NCI-H1417 treated with DMSO at 0.1 percent for 48 hours (cell line): Measurements from ENCODE around the gene UBE2D2.

Source experiments
- DNase-seq: peaks from one replicate; lab custom pipeline; 2025; lab: John Stamatoyannopoulos, UW

UBE2D2 gene

DNA sequence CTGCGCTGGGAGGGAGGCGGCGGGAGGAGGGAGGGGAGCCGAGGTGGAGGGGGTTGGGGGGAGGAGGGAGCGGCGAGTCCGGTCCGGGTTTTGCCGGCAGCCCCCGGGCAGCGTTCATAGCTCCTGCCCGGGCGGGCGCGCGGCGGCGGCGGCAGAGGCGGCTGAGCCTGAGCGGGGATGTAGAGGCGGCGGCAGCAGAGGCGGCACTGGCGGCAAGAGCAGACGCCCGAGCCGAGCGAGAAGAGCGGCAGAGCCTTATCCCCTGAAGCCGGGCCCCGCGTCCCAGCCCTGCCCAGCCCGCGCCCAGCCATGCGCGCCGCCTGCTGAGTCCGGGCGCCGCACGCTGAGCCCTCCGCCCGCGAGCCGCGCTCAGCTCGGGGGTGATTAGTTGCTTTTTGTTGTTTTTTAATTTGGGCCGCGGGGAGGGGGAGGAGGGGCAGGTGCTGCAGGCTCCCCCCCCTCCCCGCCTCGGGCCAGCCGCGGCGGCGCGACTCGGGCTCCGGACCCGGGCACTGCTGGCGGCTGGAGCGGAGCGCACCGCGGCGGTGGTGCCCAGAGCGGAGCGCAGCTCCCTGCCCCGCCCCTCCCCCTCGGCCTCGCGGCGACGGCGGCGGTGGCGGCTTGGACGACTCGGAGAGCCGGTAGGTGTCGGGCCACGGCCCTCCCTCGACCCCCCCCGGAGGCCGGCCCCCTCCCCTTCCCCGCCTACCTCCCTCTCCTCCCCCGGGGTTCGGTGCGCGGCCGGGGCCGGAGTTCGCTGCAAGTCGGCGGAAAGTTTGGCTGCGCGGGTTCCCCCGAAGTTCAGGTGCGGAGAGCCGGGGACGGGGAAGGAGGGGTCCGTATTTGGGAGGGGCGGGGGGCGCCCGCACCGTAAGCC lies 87.3 kb downstream of the UBE2D2 start, which contains the start of gene CXXC5:
Gene CXXC5 (plus strand): TSS at position 145 of the 877 bp plus-strand sequence. CDS start 32,175 bp downstream, outside the sequence.
- no peak for DNase-seq

DNA sequence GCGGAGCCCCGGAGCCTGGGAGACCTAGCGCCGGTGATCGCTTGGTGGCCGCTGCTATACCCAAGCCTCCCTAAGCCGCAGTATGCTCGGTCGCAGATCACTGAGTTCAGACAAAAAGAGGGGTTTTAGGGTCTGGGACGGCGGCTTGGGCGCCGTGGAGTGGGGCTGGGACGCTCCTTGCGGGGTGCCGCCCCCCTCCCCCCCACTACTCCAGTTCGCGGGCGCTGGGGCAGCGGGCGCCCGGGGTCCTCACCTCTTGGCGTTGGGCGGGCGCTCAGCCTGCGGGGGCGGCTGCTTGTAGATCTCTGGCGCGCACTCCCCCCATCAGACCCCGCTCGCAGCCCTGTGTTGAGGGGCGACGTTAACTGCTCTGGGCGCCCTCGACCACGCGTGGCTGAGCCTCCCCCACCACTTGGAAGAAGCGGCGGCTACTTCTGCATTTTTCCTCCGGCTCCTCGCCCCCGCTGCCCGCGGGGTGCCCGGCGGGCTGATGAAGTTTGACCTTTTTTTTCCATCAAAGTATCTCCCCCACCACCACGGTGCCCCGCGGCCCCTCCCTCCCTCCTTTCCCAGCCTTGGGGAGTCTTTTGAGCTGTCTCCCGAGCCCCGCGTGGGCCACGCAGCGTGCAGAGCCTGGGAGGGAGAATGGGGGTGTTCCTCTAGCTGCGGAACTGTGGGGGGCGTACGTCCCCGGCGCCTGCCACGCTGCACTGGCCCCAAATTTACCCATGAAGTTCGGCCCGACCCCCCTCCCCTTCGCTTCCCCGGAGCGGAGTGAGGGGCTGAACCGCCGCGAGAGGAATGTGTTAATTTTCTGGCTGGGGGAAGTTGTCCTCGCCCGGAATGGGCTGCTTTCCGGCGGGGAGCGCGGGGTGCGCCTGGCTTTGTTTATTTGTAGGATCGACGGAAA lies 88.2 kb downstream of the UBE2D2 start:
- DNase-seq, result no peak

DNA sequence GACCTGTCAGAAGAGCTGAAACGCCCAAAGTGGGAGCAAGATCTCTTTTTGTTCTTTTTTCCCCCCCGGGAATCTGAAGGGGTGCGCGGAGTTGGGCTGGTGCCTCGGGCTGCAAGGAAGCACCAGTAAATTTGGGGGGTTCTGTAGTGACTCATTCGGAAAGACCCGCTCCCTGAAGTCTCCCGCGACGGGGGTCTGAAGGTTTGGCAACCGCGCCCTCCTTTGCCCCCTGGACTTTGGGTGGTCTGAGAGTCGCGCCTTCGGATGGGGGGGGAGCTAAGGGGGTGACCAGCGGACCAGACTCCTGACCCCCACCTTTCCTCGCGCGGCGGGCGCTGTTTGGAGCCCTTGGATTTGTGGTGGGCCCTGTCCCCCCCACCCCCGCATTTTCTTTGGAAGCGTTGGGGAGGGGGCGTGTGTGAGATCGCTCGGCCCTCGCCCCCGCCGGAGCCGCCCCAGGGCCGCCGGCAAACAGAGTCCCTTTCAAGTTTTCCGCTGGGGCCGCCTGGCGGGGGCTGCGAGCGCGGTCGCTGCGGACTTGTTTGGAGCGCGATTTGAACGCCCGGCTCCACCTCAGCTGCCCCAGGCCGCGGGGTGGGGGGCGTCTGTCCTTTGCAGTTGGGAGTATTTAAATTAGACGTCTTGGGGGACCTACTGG lies 89.0 kb downstream of the UBE2D2 start:
- DNase-seq, result no peak

DNA sequence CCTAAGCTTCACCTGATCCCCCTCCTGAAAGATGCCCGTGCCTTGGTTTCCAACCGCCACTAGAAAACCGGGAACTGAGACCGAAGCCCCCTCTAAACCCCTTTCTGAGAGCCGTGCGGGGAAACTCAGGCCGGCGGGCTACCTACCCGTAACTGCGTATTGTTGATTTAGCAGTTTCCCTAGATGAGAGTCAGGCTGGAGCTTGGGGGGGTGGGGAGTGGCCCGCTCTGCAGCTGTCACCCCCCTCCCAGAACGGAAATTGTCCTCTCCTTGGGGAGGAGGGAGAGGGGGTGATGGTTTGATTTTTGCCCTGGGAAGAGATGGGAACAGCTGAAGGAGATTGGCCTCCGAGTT lies 89.5 kb downstream of the UBE2D2 start:
- DNase-seq, result no peak

DNA sequence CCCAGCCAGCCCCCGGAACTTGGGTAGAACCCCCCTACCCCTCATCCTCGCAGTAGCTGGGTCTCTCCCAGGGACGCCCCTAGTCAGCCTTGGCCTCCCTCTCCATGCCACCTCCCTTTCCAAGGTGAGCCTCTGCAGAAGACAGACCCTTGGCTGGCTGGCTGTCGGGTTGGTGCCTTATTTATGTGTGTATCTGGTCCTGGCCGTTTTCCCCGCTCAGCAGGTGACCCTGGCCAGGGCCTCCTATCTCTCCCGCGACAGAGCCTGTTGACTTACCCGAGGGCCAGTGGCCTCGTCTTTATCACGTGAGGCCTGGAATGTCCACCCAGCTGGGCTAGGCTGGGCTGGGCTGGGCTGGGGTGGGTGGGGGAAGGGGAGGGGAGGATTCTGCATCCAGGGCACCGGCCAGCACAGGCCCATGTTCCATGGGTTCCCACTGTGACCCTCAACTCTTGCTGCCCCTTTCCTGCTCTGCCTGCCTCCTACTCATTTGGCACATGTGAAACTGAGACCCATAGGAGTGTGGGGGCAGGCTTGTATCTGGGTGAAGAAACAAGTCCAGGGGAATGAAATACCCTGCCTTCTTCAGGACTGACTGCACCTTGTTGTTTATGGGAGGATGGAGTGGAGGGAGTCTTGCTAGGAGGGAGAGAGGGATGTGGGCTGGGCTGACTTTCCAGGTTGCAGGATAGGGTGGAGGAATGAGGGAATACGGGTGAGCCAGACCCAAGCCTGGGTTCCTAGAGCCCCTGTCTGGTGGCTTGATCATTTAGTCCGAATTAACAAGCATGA lies 90.1 kb downstream of the UBE2D2 start:
- DNase-seq, result no peak

DNA sequence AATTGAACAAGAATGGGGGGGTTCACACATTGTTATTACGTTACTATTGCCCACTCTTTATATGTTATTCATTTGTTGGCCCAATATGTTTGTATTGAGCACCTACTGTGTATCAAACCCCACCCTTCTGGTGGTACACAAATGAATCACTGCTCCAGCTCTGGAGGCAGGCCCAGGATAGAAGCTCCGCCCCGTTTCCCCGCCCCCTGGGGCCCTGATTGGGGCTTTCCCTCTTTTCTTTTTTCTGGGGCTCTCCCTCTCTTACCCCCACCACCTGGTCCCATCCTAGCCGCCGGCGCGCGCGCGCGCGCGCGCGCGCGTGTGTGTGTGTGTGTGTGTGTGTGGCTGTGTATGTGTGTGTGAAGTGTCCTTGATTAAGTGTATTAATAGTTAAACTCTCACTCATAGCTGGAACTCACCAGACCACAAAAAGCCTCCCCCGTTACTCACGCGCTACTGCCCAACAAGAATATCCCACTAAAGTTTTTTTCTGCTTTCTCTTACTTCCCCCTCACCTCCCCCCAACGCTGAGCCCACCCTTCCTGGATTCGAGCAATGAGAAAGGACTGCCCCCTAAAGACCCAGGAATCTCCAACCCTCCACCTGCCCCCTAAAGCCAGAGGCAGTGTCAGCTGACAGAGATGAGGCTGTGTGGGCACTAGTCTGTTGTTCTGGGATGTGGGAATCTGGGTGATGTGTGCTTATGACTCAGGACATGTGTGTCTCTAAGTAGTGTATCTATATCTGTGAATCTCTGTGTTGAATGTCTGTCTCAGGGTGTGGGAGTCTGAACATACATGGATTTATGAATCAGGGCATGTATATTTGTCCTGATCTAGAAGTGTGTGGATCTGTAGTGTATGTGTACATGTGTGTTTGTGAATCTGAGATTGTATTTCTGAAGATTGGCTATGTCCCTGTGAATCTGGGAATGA lies 91.0 kb downstream of the UBE2D2 start:
- DNase-seq, result no peak

DNA sequence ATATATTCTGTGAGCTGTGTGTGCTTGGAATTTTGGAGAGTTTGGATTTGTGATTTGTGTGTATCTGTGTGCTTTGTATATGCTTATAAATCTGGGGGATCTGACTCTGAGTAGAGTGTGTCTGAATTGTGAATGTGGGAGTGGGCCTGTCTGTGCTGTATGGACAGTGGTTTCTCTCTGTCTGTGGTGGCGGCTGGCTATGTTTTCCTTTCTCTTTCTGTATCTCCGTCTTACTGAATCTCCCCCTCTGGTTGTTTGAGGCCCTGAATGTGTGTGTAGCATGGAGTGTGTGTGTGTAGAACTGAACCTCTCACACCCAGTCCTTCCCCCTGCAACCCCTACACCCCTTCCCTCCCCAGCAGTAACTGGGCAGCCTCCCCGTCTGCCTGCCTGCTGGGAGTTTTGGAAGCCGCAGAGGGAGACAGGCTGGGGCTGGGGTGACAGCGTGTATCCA lies 91.7 kb downstream of the UBE2D2 start:
- no peak for DNase-seq

DNA sequence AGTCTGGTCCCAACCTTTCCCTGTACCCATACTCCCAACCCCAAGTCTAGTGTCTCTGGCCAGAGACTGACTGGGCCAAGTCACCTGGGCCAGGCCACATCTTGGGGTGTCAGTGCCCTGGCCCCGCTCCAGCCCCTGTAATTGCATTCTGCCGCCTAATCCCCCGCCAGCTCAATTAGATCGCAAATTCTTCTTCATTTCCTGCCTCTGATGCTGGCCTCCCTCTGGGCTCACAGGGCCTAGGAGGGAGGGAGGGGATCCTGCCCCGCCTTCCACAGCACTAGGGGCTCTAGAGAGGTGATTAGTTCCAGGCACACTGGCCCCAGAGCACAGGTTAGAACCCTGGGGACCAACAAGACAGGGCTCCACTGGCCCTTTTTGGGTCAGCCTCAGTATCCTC lies 92.5 kb downstream of the UBE2D2 start:
- no peak for DNase-seq

DNA sequence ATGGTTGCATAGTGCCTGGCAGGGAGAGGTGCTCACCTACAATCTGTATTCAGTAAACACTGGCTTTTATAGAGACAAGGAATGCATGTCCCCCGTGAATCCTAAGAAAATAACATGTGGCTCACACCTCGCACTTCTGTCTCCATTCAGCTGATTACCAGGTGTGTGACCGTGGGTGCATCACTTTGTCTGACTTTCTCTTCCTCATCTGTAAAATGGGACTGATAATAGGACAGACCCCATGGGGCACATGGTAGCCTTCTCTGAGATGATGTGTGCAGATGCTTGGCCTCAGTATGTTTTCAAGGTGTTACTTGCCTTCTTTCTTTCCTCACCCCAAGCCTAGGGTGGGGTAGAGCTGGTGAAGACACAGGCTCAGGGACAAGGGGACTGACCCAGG lies 93.3 kb downstream of the UBE2D2 start:
- no peak for DNase-seq

DNA sequence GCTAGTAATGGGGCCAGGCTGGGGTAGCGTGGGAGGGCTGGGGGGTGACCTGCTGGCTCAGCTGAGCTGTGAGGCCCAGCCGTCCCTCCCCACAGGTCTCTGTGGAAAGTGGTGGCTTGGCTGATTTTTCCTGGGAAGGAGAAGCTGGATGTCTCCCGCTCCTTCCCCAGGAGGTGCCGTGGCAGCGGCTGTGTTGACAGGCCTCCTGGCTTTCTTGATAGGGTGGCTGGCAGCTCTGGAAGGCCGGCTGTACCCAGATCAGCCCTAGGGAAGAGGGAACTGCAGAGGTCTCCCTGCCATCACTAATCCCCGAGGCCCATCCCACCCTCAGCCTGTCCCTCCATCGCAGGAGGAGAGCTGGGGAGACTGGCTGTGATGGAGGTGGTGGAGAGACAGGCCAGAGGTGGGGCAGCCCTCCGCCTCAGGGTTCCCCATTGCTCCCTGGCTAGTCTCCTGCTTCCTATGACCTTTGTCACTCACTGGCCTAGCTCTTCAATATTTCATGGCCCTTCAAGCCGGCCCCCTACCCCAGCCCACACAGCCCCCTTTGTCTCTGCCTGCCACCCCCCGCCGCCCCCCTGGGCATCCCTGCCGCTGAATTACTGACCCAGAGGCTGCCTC lies 93.8 kb downstream of the UBE2D2 start:
- DNase-seq, result no peak

DNA sequence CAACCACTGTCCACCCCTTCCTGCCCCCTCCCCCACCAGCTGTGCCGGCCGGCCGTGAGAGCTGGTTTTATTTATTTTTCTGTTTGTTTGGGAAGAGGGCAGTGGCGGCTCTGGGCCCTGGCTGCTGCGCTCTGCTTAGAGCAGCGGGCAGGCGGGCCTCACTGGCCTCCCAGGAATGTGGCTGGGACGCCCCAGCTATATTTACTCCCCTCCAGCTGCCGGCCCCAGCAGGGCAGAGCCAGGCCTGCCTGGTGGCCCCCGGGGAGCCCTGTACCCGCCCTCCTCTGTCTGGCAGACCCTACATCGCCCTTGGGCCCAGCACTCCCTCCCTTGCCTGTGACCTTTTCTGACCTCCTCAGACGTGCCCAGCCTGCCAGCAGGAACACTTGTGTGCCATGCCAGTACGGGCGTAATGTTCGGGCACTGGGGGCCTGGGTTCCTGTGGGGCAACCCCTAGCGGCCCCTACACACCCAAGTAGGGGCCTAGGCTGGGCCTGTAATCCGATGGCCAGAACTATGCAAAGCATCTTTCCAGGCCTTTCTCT lies 94.7 kb downstream of the UBE2D2 start:
- DNase-seq, result no peak

DNA sequence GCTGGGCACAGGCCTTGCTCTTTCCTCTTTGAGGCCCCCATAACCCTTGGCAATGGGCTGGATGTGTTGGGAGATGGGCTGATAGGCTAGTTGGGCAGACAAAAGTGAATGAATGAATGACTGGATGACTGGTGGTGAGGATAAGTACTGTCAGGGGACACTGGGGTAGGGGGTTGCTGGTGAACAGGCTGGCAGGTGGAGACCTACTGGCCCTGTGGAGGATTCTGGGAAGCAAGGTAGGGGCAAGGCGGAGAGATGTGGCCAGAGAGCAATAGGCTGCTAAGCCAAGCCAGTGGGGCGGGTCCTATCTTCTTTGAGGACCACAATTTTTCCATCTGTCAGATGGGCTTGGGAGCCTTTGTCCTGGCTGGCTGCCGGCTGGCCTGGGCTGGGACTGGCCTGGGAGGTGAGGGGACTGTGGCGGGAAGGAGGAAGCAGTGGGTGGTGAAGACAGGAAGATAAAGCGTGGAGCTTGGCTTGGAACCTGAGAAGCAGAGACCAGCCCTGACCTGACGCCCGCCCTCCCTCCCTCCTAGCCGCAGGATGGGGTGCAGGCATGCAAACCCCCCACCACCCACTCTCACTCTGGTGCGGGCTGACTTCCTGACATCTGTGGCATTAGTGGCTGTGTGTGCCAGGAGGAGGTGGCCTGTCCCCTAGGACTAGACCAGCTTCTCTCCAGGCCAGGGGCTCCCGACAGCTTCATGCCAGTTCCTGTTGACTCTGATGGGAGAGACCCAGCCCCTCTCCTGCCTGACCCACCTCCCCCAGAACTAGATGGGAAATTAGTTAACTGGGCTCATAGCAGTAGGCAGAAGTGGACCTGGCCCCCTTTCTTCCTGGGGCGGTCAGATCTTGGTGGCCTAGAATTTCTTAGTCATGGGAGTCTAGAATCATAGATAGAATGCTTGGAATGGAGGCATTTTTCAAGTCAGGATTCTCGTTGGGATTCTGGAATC lies 96.5 kb downstream of the UBE2D2 start:
- no peak for DNase-seq

DNA sequence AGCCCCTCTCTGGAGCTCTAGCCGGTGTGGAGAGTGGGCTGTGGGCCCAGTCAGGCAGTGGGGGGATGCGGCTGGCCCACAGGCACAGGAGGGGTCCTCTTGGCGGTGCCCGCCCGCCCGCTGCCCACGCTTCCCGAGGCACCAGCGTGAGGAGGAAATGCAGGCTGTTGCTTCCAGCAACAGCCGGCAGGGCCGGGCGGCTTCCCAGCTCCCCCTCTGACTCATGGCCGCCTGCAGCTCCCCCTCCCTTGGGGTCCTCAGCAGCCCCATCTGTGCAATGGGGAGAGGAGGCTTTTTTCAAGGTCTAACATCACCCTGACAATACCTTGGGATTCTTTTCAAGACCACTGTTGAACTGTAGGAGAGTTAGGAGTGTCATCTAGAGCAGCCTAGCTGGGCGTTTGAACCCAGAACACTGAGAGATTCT lies 97.4 kb downstream of the UBE2D2 start:
- no peak for DNase-seq

DNA sequence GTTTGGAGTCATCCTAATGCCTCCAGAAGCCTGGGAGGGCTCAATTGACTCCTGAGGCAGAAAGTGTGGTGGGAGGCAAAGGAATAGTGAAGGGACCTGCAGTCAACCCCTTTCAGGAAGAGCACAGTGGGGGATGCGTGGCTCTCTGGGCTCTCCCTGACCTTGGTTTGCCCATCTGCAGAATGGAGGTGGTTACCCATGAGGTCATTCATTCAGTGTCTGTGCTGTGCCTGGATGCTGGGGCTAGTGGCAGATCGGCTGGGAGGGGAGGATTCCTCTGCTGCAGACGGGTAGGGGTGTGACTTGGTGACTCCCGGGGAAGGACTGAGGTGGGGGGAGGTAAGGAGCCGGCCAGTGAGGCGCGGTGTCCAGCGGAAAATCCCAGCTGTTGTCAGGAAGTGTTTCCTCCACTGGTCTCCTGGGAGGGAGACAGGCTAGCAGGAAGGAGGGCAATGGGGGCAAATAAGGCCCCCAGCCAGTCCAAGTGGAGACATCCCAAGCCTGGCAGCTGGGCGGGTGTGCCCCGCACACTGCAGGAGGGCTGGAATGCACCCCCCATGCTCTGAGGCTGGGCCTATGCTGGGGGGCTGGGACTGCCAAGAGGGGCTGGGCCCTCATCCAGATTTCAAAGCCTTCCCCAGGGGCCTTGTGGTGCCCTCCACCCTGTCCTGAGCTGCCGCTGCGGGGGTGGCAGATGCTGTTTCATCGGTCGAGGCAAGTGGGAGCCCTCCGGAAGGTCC lies 98.0 kb downstream of the UBE2D2 start:
- no peak for DNase-seq

DNA sequence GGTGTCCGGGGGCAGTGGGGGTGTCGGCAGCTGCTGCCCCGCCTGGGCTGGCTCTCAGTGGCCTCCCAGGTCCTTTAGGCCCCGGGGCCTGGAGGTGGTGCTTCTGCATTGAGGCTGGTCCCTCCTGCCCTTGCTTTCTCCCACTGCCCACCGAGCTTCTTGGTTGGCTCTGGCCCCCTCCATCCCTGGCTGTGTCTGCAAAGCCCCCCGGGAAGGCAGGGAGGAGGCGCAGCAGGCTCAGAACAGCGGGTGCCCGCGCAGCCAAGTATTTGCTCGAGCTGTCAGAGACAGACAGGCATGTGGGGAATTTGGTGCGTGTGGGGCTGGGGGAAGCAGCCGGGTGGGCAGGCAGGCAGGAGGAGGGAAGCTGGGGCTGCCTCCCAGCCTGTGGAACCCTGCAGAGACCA lies 98.6 kb downstream of the UBE2D2 start:
- DNase-seq, result no peak

DNA sequence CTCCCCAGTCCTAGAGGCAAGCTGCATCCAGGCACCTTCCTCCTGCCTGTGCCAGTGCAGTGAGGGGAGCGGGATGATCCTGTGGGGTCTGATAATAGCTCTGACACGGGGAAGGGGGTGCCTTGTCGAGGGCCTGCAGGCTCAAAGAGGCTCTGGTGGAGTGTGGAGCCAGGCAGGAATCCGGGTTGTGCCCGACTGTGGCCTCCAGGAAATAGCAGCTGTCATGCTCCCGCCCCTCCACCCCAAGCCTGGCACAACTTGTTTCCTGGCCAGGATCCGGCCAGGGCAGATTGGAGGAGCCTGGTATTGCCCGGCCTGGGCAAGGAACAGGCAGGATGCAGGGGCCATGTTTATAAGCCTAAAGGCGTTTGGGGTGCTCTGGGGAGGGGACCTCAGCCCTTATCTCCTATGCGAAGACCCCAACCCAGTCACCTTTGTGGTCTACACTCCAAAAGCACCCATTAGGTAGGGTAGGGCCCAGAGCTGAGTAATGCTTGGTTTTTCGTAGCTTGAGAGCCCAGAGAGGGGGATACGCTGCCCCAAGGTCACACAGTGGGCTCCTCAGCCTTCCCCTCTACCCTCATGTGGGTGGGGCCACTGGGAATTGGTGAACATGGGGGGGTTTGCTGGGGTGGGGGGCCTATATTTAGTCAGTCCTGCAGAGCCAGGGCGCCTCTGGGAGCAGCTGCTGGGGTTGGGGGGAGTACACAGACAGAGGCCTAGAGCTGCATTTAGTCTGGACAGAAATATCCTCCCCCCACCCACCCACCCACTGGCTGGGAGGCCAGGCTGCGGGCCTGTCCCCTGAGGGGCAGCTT lies 99.2 kb downstream of the UBE2D2 start:
- DNase-seq, result no peak
